Testis (tissue), 2 donors: ENCODE results near the gene PCDHB1.

Source experiments
- CTCF ChIP-seq, 3 experiments: fragments of 450-650 bp in 2 of 3; fragments of 200-600 bp in 1 of 3; sonication (generic) in 1 of 3; IDR thresholded peaks; one replicate each; pipeline ENCODE4 v1.5.1; 2016 to 2019; ENCODE audit warnings: antibody characterized with exemption in 3 of 3, mild to moderate bottlenecking in 2 of 3, moderate library complexity in 1 of 3
- POLR2A ChIP-seq: fragments of 450-650 bp; IDR thresholded peaks from one replicate; pipeline ENCODE4 v1.6.1; 2017; ENCODE audit warnings: antibody characterized with exemption, mild to moderate bottlenecking, moderate library complexity

- TF ChIP-seq POLR2A: no peak
- peak; percentile 32 to 47 (median 42) for TF ChIP-seq CTCF (IDR thresholded peaks at IDR 0.05)
Observed at GRCh38 chr5:141084487-141084989, 33.4 kb downstream of the PCDHB1 start.
